ENCODE results near the gene ASB2.

Gene ASB2

DNA sequence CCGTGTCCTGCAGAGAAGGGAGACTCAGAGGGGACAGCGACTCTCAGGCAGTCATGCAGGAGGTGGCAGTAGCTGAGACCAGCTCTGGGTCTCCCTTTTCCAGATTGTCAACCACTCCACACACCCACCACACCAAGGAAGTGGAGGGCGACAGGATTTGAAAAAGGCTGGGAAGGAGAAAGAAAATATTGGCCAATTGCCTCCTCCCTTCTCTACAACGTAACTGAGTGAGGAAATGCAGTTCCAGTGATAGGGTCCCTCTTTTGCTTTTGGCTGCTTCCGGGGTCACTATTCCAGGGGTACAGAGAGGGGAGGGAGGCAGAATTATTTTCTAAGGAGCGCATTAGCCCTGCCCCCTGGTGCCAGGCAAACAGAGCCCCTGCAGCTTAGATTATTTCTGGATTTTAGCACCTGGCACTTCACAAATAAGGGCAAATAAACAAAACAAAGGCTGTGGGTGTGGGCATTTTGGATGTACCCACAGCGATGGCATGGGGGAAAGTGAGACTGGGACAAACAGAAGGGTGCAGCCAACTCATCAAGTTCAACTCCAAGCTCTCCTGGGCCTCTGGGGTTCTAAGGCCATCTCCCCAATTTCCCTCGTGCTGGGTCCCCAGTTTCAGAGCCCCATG lies 20.4 kb downstream of the ASB2 start:
- no peak for DNase-seq (ENCODE audit: extremely low read depth, low read depth)
- H3K4me3 ChIP-seq (replicated peaks; ENCODE audit: low read depth, low read length), result no peak overlapping the region
- TF ChIP-seq, protein P1, sequence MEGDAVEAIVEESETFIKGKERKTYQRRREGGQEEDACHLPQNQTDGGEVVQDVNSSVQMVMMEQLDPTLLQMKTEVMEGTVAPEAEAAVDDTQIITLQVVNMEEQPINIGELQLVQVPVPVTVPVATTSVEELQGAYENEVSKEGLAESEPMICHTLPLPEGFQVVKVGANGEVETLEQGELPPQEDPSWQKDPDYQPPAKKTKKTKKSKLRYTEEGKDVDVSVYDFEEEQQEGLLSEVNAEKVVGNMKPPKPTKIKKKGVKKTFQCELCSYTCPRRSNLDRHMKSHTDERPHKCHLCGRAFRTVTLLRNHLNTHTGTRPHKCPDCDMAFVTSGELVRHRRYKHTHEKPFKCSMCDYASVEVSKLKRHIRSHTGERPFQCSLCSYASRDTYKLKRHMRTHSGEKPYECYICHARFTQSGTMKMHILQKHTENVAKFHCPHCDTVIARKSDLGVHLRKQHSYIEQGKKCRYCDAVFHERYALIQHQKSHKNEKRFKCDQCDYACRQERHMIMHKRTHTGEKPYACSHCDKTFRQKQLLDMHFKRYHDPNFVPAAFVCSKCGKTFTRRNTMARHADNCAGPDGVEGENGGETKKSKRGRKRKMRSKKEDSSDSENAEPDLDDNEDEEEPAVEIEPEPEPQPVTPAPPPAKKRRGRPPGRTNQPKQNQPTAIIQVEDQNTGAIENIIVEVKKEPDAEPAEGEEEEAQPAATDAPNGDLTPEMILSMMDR (IDR thresholded peaks at IDR 0.05; ENCODE audit: low read depth, low read length, missing control alignments), result no peak

DNA sequence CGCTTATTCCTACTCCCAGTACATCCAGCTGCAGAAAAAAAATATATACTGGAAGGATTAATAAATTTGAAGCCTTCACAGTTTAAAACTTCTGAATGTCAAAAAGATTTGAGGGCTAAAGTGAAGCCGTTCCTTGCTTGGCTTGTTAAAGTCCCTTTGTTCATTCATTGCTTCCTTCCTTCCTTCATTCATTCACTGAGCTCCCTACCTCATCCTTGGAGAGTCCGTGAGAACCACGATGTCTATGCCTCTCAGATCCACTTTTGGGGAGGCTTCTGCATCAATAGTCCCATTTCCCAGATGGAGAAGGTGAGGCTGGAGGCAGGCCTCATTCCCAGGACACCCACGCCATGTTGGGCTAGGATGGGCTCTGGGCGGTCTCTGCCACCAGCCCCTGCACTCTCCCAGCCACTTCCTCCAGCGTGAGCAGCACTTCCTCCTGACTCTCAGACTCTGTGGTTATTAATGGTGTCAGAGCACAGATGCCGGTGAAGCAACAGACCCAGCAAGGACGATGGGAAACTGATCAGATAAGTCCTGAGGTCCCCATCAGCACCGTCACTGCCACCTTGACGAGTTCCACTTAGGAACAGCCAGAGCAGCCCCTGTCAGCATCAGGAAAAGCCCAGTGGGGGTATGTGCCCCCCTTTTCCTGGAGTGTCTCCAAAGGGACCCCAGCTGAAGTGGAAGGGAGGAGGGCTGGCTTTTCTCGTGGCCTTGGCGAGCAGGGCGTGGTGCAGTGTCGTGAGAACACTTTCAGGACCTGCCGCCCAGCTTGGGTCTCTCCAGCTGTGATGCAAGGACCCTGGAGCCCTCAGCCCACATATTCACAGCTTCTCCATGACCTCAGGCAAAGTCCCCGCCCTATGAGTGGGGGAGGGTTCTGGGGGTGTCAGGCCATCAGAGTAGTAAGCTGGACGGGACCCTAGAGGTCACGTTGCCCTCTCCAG lies 21.2 kb downstream of the ASB2 start:
- no peak overlapping the region for H3K4me3 ChIP-seq (replicated peaks; ENCODE audit: low read depth, low read length)
- TF ChIP-seq, protein P1 (IDR thresholded peaks at IDR 0.05; ENCODE audit: low read depth, low read length, missing control alignments), result no peak
- DNase-seq (ENCODE audit: extremely low read depth, low read depth), result no peak

DNA sequence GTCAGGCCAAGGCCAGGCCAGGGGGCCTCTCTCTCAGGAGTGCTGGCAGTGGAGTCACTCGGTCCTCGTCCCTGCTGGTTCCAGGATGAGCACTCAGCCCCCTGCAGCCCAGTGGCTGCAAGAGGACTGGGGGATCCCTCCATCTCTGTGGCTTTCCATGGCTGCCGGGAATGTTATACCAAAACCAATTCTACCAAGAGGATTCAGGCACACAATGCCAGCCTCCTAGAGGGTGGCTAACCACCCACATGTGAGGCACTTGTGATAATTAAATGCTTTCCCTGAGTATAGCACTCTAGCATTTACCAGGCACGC lies 21.9 kb downstream of the ASB2 start:
- no peak overlapping the region for H3K4me3 ChIP-seq (replicated peaks; ENCODE audit: low read depth, low read length)
- DNase-seq (ENCODE audit: extremely low read depth, low read depth), result no peak
- TF ChIP-seq, protein P1 (IDR thresholded peaks at IDR 0.05; ENCODE audit: low read depth, low read length, missing control alignments), result no peak

DNA sequence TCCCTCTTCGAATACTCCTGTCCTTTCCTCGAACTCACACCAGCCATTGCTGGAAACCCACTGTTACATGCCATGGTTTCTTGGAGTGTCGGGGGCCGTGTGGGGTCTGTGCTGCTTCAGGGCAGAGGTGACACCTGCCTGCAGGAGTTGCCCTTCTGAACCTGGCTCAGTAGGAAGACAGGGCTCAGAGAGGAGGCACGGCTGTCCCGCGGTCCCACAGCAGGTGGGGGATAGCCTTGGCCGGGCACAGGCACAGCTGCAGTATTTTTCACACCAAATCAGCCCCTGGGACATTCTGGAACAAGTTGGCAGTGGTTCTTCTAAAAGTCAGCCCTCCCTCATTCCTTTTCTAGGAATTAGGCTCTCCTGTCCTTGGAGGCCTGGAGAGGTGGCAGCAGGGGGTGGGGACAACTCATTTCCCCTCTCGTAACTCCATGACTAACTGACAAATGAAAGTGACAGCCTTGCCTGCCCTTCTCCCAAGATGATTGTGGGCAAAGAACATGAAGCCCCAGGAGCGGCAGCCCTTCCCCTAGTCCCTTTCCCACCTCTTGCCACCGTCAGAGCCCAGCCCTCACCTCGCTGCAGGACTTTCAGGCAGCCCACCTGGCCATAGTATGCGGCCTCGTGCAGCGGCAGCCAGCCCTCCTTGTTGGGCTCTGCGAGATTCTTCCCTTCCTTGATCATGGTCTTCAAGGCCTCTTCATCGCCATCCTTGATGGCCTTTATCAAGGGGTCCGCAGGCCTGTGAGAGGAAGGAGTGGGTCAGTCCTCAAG lies 22.4 kb downstream of the ASB2 start:
- TF ChIP-seq, protein P1 (IDR thresholded peaks at IDR 0.05; ENCODE audit: low read depth, low read length, missing control alignments), result no peak
- H3K4me3 ChIP-seq (replicated peaks; ENCODE audit: low read depth, low read length), result no peak overlapping the region
- no peak for DNase-seq (ENCODE audit: extremely low read depth, low read depth)

DNA sequence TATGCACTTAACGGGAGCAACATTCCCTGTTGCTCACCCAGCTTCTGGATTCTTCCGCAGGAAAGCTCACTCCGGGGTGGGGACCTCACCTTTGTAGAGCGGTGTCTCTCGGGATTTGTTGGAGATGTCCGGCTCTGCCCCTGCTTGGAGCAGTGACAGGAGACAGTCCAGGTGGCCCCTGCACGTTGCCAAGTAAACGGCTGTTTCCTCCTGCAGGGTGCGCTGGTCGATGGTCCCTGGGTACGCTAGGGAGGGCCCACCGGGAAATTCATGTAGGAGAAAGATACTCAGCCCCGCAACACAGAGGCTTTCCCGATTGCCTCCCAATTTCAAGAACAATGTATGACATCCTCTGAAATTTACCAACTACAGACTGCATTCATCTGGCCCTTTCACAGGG lies 23.1 kb downstream of the ASB2 start:
- TF ChIP-seq, protein P1 (IDR thresholded peaks at IDR 0.05; ENCODE audit: low read depth, low read length, missing control alignments), result no peak
- DNase-seq (ENCODE audit: extremely low read depth, low read depth), result no peak
- H3K4me3 ChIP-seq (replicated peaks; ENCODE audit: low read depth, low read length), result no peak overlapping the region

DNA sequence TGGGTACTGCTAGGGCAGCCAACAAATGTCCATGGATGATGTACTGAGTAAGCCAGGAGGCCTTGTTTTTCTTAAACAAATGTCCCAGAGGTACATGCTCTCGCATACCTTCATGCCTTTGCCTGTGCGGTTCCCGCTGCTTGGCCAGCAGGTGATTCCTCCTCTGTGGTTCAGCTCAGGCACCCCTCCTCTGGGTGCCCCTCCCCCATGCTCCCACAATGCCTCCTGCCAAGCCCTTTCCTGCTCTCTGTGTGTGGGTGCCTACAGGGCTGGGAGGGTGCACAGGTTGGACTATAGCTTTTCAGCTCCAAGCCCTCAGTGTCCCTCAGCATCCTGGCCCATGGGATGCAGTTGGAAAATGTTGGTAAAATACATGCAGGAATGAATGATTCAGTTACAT lies 23.5 kb downstream of the ASB2 start:
- DNase-seq (ENCODE audit: extremely low read depth, low read depth), result no peak
- TF ChIP-seq, protein P1 (IDR thresholded peaks at IDR 0.05; ENCODE audit: low read depth, low read length, missing control alignments), result no peak
- no peak overlapping the region for H3K4me3 ChIP-seq (replicated peaks; ENCODE audit: low read depth, low read length)

Measured in HFF-Myc (cell line).